K562 (cell line): ENCODE measurements around the gene TLE6. TPM values are rescaled to one million over a fixed set of nuclear protein-coding genes. Genes with fewer than 3 reads are reported as not detected.

ENCODE experiments used
- ATAC-seq: fragments of 200-7000 bp; cut with Tn5 transposase; 3 replicates; pipeline ENCODE4 v1.9.1; 2020; ENCODE audit warnings: moderate library complexity
- BruUV-seq: library from RNA; stranded (reverse); fragments of 400-500 nt; replicated peaks from 2 replicates; lab custom pipeline; 2021; lab: Mats Ljungman, UMichigan
- CTCF ChIA-PET: fragments of 300-600 bp; formaldehyde crosslinking; extraction: SDS; loops from one replicate; lab custom pipeline; 2021; ENCODE audit warnings: low intra/inter-chr PET ratio; lab: Yijun Ruan, JAX
- POLR2A ChIA-PET: fragments of 300-600, 350-650 bp; sonication (Branson Sonifier 250); formaldehyde crosslinking; extraction: SDS; loops from one replicate; lab custom pipeline; 2021; ENCODE audit warnings: antibody characterized with exemption, inconsistent platforms; lab: Yijun Ruan, JAX
- DNase-seq, 4 experiments: peaks; one replicate each; pipeline versions ENCODE4 v3.0.0 to v3.0.0-alpha.2; 2011 to 2018; ENCODE audit warnings: low spot score in 3 of 4, mixed read lengths in 3 of 4; ENCODE audit errors: extremely low read depth in 1 of 4
- FAIRE-seq: peaks from 2 replicates; lab custom pipeline; 2011; peaks lifted over from hg19 to GRCh38; lab: Jason Lieb, UNC
- H2AFZ ChIP-seq: 2 replicates; pipeline ENCODE4 v1.6.0; 2011; ENCODE audit warnings: low read depth, low read length, control low read depth, inconsistent platforms
- H3K27ac ChIP-seq: fragments of 200-600 bp; 3 replicates; pipeline ENCODE4 v1.8.0; 2011; ENCODE audit warnings: low read depth, mild to moderate bottlenecking, control low read depth, inconsistent platforms, low read length, moderate library complexity, mixed read lengths; ENCODE audit errors: extremely low read depth
- H3K27me3 ChIP-seq, 2 experiments: fragments of 300-600 bp in 1 of 2; 2 replicates in 1 of 2; 3 replicates in 1 of 2; pipeline versions ENCODE4 v1.6.0 to v1.8.0; 2011; ENCODE audit warnings: inconsistent platforms in 2 of 2, low read length in 2 of 2, mild to moderate bottlenecking in 1 of 2, mixed read lengths in 1 of 2, moderate library complexity in 1 of 2; ENCODE audit not compliant: control insufficient read depth in 2 of 2, insufficient read depth in 2 of 2
- H3K36me3 ChIP-seq: fragments of 300-600 bp; 3 replicates; pipeline ENCODE4 v1.8.0; 2011; ENCODE audit warnings: mild to moderate bottlenecking, low read length, inconsistent platforms; ENCODE audit not compliant: control insufficient read depth, insufficient read depth
- H3K4me1 ChIP-seq, 2 experiments: fragments of 200-600 bp in 1 of 2; replicated peaks in 1 of 2; 2 replicates in 1 of 2; 3 replicates in 1 of 2; pipeline versions ENCODE4 v1.5.1 to v1.8.0; 2011; ENCODE audit warnings: inconsistent platforms in 2 of 2, low read length in 2 of 2, mild to moderate bottlenecking in 1 of 2, mixed read lengths in 1 of 2, moderate library complexity in 1 of 2; ENCODE audit not compliant: control insufficient read depth in 2 of 2, insufficient read depth in 2 of 2
- H3K4me2 ChIP-seq: 2 replicates; pipeline ENCODE4 v1.6.1; 2011; ENCODE audit warnings: low read length, control low read depth, inconsistent platforms, mixed read lengths; ENCODE audit not compliant: insufficient read depth
- H3K4me3 ChIP-seq: fragments of 200-600 bp; sonication (generic), shearing (Covaris generic); 2 replicates; pipeline ENCODE4 v1.5.1; 2016; ENCODE audit warnings: control low read depth, inconsistent platforms
- H3K79me2 ChIP-seq: fragments of 200-600 bp; 3 replicates; pipeline ENCODE4 v1.8.0; 2011; ENCODE audit warnings: low read length, inconsistent platforms; ENCODE audit not compliant: control insufficient read depth, insufficient read depth
- H3K9ac ChIP-seq, 2 experiments: 2 replicates each; pipeline versions ENCODE4 v1.6.0 to v1.6.1; 2011; ENCODE audit warnings: low read depth in 2 of 2, low read length in 2 of 2, control low read depth in 1 of 2, inconsistent platforms in 1 of 2, mild to moderate bottlenecking in 1 of 2, mixed read lengths in 1 of 2; ENCODE audit not compliant: insufficient read depth in 1 of 2
- H3K9me1 ChIP-seq: one replicate; pipeline ENCODE4 v1.6.0; 2011; ENCODE audit warnings: inconsistent platforms, mild to moderate bottlenecking, low read length, moderate library complexity; ENCODE audit not compliant: control insufficient read depth, insufficient read depth
- H3K9me3 ChIP-seq: replicated peaks from 2 replicates; pipeline ENCODE4 v1.5.1; 2011; ENCODE audit warnings: low read depth, low read length, inconsistent platforms; ENCODE audit not compliant: control insufficient read depth, insufficient read depth
- H4K20me1 ChIP-seq: replicated peaks from 2 replicates; pipeline ENCODE4 v1.6.1; 2011; ENCODE audit warnings: low read length, inconsistent platforms, mixed read lengths; ENCODE audit not compliant: control insufficient read depth, insufficient read depth
- CTBP1 ChIP-seq: fragments of 450-650 bp; IDR thresholded peaks from 2 replicates; pipeline ENCODE4 v1.6.1; 2016; ENCODE audit warnings: borderline replicate concordance
- HNRNPL ChIP-seq: fragments of 200-400 bp; formaldehyde crosslinking; IDR thresholded peaks from 2 replicates; pipeline ENCODE4 v1.6.1; 2017; ENCODE audit warnings: low read depth, mild to moderate bottlenecking, low read length
- PKNOX1 ChIP-seq: fragments of 450-650 bp; IDR thresholded peaks from 2 replicates; pipeline ENCODE4 v1.6.1; 2016
- POLR2A ChIP-seq: fragments of 450-650 bp; conservative IDR thresholded peaks from 2 replicates; pipeline ENCODE4 v1.6.1; 2016
- ZNF780A ChIP-seq: fragments of 250-450 bp; sonication (Bioruptor Pico); IDR thresholded peaks from 2 replicates; pipeline ENCODE4 v1.5.0; 2021; ENCODE audit warnings: mild to moderate bottlenecking
- WGBS: fragments of 100-300 bp; shearing (Covaris generic); methylation state at CpG from one replicate; pipeline ENCODE4 v1.1.6; 2016; ENCODE audit warnings: low coverage, mixed read lengths; ENCODE audit not compliant: insufficient coverage; ENCODE audit errors: missing lambda C conversion rate; 5-methylcytosine and 5-hydroxymethylcytosine counted together
- in situ Hi-C: fragments of 300-500 bp; cut with MboI; formaldehyde crosslinking; loops from 4 replicates; pipeline ENCODE4 v1.15.0; 2018; ENCODE audit warnings: inconsistent platforms, mixed read lengths
- intact Hi-C: fragments of 100-400 bp; cut with micrococcal nuclease; formaldehyde crosslinking; loops from 2 replicates; pipeline ENCODE4 v1.14.2; 2022
- polyA plus RNA-seq, 8 experiments: library from polyadenylated mRNA; depleted of rRNA in 4 of 8; stranded (reverse) in 5 of 8; unstranded in 3 of 8; fragments of >200 nt; fragmentation: Nextera tagmentation in 2 of 8; fragmentation: Illumina TruSeq in 1 of 8; extraction: Ambion mirVana in 2 of 8; extraction: Trizol in 1 of 8; gene quantifications; 2 replicates each; pipeline versions ENCODE4 v1.2.1 to v1.2.3, GENCODE V29; 2011 to 2014; ENCODE audit warnings: inconsistent platforms in 1 of 8, missing spikeins in 1 of 8
- total RNA-seq, 7 experiments: library from RNA; depleted of rRNA in 6 of 7; stranded (reverse); fragments of >200 nt in 6 of 7; fragmentation: Illumina TruSeq in 2 of 7; extraction: Trizol in 2 of 7; gene quantifications; 2 replicates each; pipeline versions ENCODE4 v1.2.1 to v1.2.3, GENCODE V29; 2011 to 2021; ENCODE audit warnings: low replicate concordance in 1 of 7

The TLE6 gene
- total and polyA plus RNA-seq, 9 of the 15 experiments (the other 6 are each of a cell fraction or from before 2014, with no cell fraction given): 1.1 to 6.1 (median 2.5) TPM

GRCh38 chr19:2988568-2988967, 11.2 kb downstream of the TLE6 start:
- no peaks in the 10 kb centered on the region for H3K36me3 ChIP-seq
- H4K20me1 ChIP-seq: no peaks in the 10 kb centered on the region; the same call in 1 of the 2 replicates
- no peak overlapping the region for H3K4me2 ChIP-seq
- intact Hi-C loops (no loop called here), in situ Hi-C loops (no loop called here)
- DNase-seq: no peak
- FAIRE-seq: no peak
- 24% methylated on average over 3 of the region's 3 CpGs for WGBS
- H3K27me3 ChIP-seq: peaks cover 0 to 20% of the 10 kb centered on the region in 2 experiments; a peak in 2 of 5 replicates
- H3K4me1 ChIP-seq: peaks cover 0 to 31% of the 10 kb centered on the region in 2 experiments; a peak in 3 of 5 replicates
- no peak overlapping the region for H3K9ac ChIP-seq
- H3K27ac ChIP-seq: no peak overlapping the region
- CTCF ChIA-PET: no interaction called here
- H3K9me3 ChIP-seq: no peaks in the 10 kb centered on the region
- no peak overlapping the region for H3K4me3 ChIP-seq
- H3K79me2 ChIP-seq: no peaks in the 10 kb centered on the region
- BruUV-seq: no TSS peak
- POLR2A ChIA-PET: interaction anchor here (0.5 kb wide), 1 partner anchor 10 kb away, joined by 3 read pairs; no protein-coding TSS in a partner anchor
- H3K9me1 ChIP-seq: no peaks in the 10 kb centered on the region
- TF ChIP-seq ZNF780A (CRISPR knock-in tag): no peak
- TF ChIP-seq PKNOX1: peak; percentile 70
- H2AFZ ChIP-seq: no peak overlapping the region
- no peak for ATAC-seq

- POLR2A ChIA-PET: interaction anchor here (0.6 kb wide), 1 partner anchor 17 kb away, joined by 5 read pairs; no protein-coding TSS in a partner anchor
- H3K4me2 ChIP-seq: no peak overlapping the region
- H3K9me3 ChIP-seq: no peaks in the 10 kb centered on the region
- no TSS peak for BruUV-seq
- H3K9me1 ChIP-seq: no peaks in the 10 kb centered on the region
- H3K9ac ChIP-seq: no peak overlapping the region
- H3K36me3 ChIP-seq: no peaks in the 10 kb centered on the region
- CTCF ChIA-PET: no interaction called here
- FAIRE-seq (no peak), DNase-seq (no peak)
- in situ Hi-C loops (no loop called here), intact Hi-C loops (no loop called here)
- H3K4me1 ChIP-seq: peaks cover 0 to 29% of the 10 kb centered on the region in 2 experiments; a peak in 3 of 5 replicates
- no peaks in the 10 kb centered on the region; the same call in 1 of the 2 replicates for H4K20me1 ChIP-seq
- no peaks in the 10 kb centered on the region for H3K79me2 ChIP-seq
- H2AFZ ChIP-seq: no peak overlapping the region
- H3K27ac ChIP-seq: no peak overlapping the region
- H3K4me3 ChIP-seq: no peak overlapping the region
- WGBS: 21% methylated on average over 14 of the region's 15 CpGs
- TF ChIP-seq CTBP1 (no peak), POLR2A (no peak), HNRNPL (0 out of 2 replicates have a peak, but pooled peaks have one; percentile 22)
- TF ChIP-seq, all 486 proteins: peak for 1
- H3K27me3 ChIP-seq: peaks cover 0 to 20% of the 10 kb centered on the region in 2 experiments; a peak in 2 of 5 replicates
- ATAC-seq: no peak
These were observed 12.0 kb downstream of the TLE6 start for GRCh38 chr19:2989236-2989946.
